ENCODE results near the gene LEFTY1.
"Not testable (repeated sequence)": the region's sequence is repeated elsewhere in the genome, so short reads cannot be mapped to it uniquely, and the experiment has no call there.

LEFTY1 gene

GRCh38 chr1:225847610-225848009 lies 41.3 kb downstream of the LEFTY1 start:
- DNase-seq: peak; percentile 87

- no peak for DNase-seq
Observed at GRCh38 chr1:225846331-225847310, 42.3 kb downstream of the LEFTY1 start.

- peak; percentile 91 for DNase-seq
Observed at GRCh38 chr1:225845571-225846259, 43.2 kb downstream of the LEFTY1 start.

- DNase-seq: no peak
Observed at GRCh38 chr1:225845097-225845496, 43.8 kb downstream of the LEFTY1 start.

GRCh38 chr1:225844236-225845061 lies 44.5 kb downstream of the LEFTY1 start:
- no peak for DNase-seq

- DNase-seq: no peak
Observed at GRCh38 chr1:225843426-225843795, 45.5 kb downstream of the LEFTY1 start.

- peak; percentile 22 for DNase-seq
Observed at GRCh38 chr1:225842788-225843425, 46.0 kb downstream of the LEFTY1 start.

GRCh38 chr1:225842074-225842473 lies 46.9 kb downstream of the LEFTY1 start:
- DNase-seq: no peak

- DNase-seq: no peak
Observed at GRCh38 chr1:225840713-225841112, 48.2 kb downstream of the LEFTY1 start.

GRCh38 chr1:225840223-225840610 lies 48.7 kb downstream of the LEFTY1 start:
- DNase-seq: no peak

- no peak for DNase-seq
Observed at GRCh38 chr1:225838793-225839192, 50.2 kb downstream of the LEFTY1 start.

GRCh38 chr1:225836296-225836695 lies 52.6 kb downstream of the LEFTY1 start:
- not testable (repeated sequence) for DNase-seq

Data from NCI-H69 (cell line).